Heart left ventricle (tissue), 16 donors: ENCODE measurements around the gene IGF1R. TPM values are rescaled to one million over a fixed set of nuclear protein-coding genes. Genes with fewer than 3 reads are reported as not detected.

ENCODE experiments used
- ATAC-seq, 4 donors: fragments of 200-7000 bp; cut with Tn5 transposase; one replicate each; pipeline ENCODE4 v1.9.1; 2020 to 2022; ENCODE audit warnings: moderate library complexity in 4 of 4, mild to moderate bottlenecking in 3 of 4, moderate number of reproducible peaks in 1 of 4
- DNase-seq, 5 donors: peaks; one replicate each; pipeline ENCODE4 v3.0.0-alpha.2; 2020
- H3K27ac ChIP-seq, 12 donors: fragments of 200-600 bp; sonication (generic) in 4 of 12; one replicate each; pipeline versions ENCODE4 v1.5.0 to v1.8.0; 2016 to 2022; ENCODE audit warnings: mild to moderate bottlenecking in 2 of 12
- H3K27me3 ChIP-seq, 9 donors: fragments of 200-600 bp; sonication (generic) in 2 of 9; one replicate each; pipeline versions ENCODE4 v1.5.1 to v1.8.0; 2016 to 2022; ENCODE audit warnings: mild to moderate bottlenecking in 3 of 9
- H3K36me3 ChIP-seq, 9 donors: fragments of 200-600 bp; sonication (generic) in 2 of 9; one replicate each; pipeline versions ENCODE4 v1.5.0 to v1.8.0; 2018 to 2022; ENCODE audit warnings: mild to moderate bottlenecking in 2 of 9
- H3K4me1 ChIP-seq, 12 donors: fragments of 200-600 bp; sonication (generic) in 4 of 12; one replicate each; pipeline versions ENCODE4 v1.5.0 to v1.8.0; 2016 to 2022; ENCODE audit warnings: mild to moderate bottlenecking in 3 of 12
- H3K4me3 ChIP-seq, 12 donors: fragments of 200-600 bp; sonication (generic) in 4 of 12; one replicate each; pipeline versions ENCODE4 v1.5.0 to v1.8.0; 2017 to 2022; ENCODE audit warnings: mild to moderate bottlenecking in 9 of 12, moderate library complexity in 4 of 12
- H3K9me3 ChIP-seq, 12 donors: fragments of 200-600 bp; sonication (generic) in 4 of 12; one replicate each; pipeline versions ENCODE4 v1.5.0 to v1.8.0; 2016 to 2022; ENCODE audit warnings: mild to moderate bottlenecking in 1 of 12
- CTCF ChIP-seq, 12 donors: fragments of 200-600 bp; sonication (generic) in 4 of 12; IDR thresholded peaks; one replicate each; pipeline versions ENCODE4 v1.5.0 to v1.8.0; 2018 to 2022; ENCODE audit warnings: antibody characterized with exemption in 12 of 12, mild to moderate bottlenecking in 5 of 12
- POLR2A ChIP-seq, 2 donors: fragments of 450-650 bp; IDR thresholded peaks; one replicate each; pipeline ENCODE4 v1.6.1; 2017; ENCODE audit warnings: antibody characterized with exemption in 2 of 2, mild to moderate bottlenecking in 2 of 2, moderate library complexity in 2 of 2
- WGBS, 4 donors: extraction: QIAGEN DNeasy Blood & Tissue Kit in 2 of 4; methylation state at CpG; one replicate each; pipeline versions ENCODE4 v1.1.5 to v1.1.7; 2013 to 2018; 5-methylcytosine and 5-hydroxymethylcytosine counted together
- intact Hi-C, 10 donors: fragments of 100-400 bp; cut with DNase I; formaldehyde crosslinking; loops; one replicate each; pipeline versions ENCODE4 v1.11.1 to v1.14.2; 2022
- polyA plus RNA-seq, 2 donors: library from polyadenylated mRNA; stranded (reverse); fragments of 200-250 nt; gene quantifications; one replicate each; pipeline ENCODE4 v1.2.3, GENCODE V29; 2013
- total RNA-seq, 9 donors: library from RNA; depleted of rRNA in 2 of 9; stranded (reverse); fragments of >200 nt in 2 of 9; fragmentation: NEBNext Ultra II Directional in 3 of 9; extraction: Animal tissue kit (Norgen Biotek cat#: 25700) in 3 of 9; gene quantifications; one replicate each; pipeline versions ENCODE4 v1.1.0 to v1.2.4, GENCODE V29; 2016 to 2023
- donor health status: ischemic (EF 13 %, LVEDD 7.1; RV severe dilation, severe dysfunction).
- donor health status: healthy with polysubstance abuse.
- donor health status: DM: no; HTN: yes; CAD: no.
- donor health status: DM: no; HTN: no; CAD: no.
- donor health status: ischemic (EF 25% LVEDD 6.9; RV normal size, moderate dysfunction).
- donor health status: ischemic (EF 25% LVEDD 5.7; RV mildly dilated, moderate dysfunction).
- donor health status: healthy.
- donor health status: DM: yes; HTN: yes; CAD: no.
- donor health status: ischemic (EF 35%, LVEDD 5.7; RV mildly dilated, moderate dysfunction).
- donor health status: nonischemic (EF 11% LVEDD 7.7; RV severe dilation, severe dysfunction).
- donor health status: DM: yes; HTN: yes; CAD: no.
- donor health status: PGD.
- donor health status: ischemic (EF 29% LVEDD 5.4; RV normal size, mild dysfunction).
- donor health status: nonischemic (EF 23%, LVEDD 6.1; RV moderate dilation, normal function).

The IGF1R gene
- total and polyA plus RNA-seq, 11 donors, result 7.4 to 93.1 (median 40.5) TPM

GRCh38 chr15:98935736-98936135, 287.4 kb downstream of the IGF1R start:
- H3K27me3 ChIP-seq, result no peaks in the 10 kb centered on the region
- H3K4me1 ChIP-seq, result no peaks in the 10 kb centered on the region
- H3K4me3 ChIP-seq, result no peak overlapping the region
- DNase-seq, result no peak
- H3K36me3 ChIP-seq, result peaks cover 0 to 100% (median 72%) of the 10 kb centered on the region in 9 donors
- TF ChIP-seq CTCF (IDR thresholded peaks at IDR 0.05) (no peak), POLR2A (IDR thresholded peaks at IDR 0.05) (no peak)
- intact Hi-C loops, result loop anchor here in 1 of 10 donors (10.0 kb wide), 1 partner anchor 61 kb away; no protein-coding TSS in a partner anchor
- no peaks in the 10 kb centered on the region for H3K9me3 ChIP-seq
- no peak for ATAC-seq
- WGBS, 4 donors, result 56 to 80% (median 78%) methylated on average over 12 of the region's 12 CpGs
- H3K27ac ChIP-seq, result no peak overlapping the region

GRCh38 chr15:98937413-98938104, 289.2 kb downstream of the IGF1R start:
- DNase-seq (no peak), ATAC-seq (no peak)
- Histone ChIP-seq H3K27ac (no peak overlapping the region), H3K27me3 (no peaks in the 10 kb centered on the region), H3K4me3 (no peak overlapping the region), H3K4me1 (peaks cover 0 to 3% (median 0%) of the 10 kb centered on the region in 12 donors), H3K36me3 (peaks cover 0 to 100% (median 63%) of the 10 kb centered on the region in 9 donors), H3K9me3 (no peaks in the 10 kb centered on the region)
- TF ChIP-seq POLR2A (IDR thresholded peaks at IDR 0.05), result no peak
- WGBS, 4 donors, result 92 to 97% (median 95%) methylated on average over 7 of the region's 7 CpGs
- intact Hi-C loops, result loop anchor here in 1 of 10 donors (10.0 kb wide), 1 partner anchor 63 kb away; no protein-coding TSS in a partner anchor

GRCh38 chr15:98938105-98938417, 289.7 kb downstream of the IGF1R start:
- 87 to 93% (median 90%) methylated on average over 4 of the region's 4 CpGs for WGBS, 4 donors
- H3K36me3 ChIP-seq, result peaks cover 0 to 100% (median 66%) of the 10 kb centered on the region in 9 donors

GRCh38 chr15:98938799-98939198, 290.5 kb downstream of the IGF1R start:
- ATAC-seq (no peak), DNase-seq (no peak)
- Histone ChIP-seq H3K9me3 (no peaks in the 10 kb centered on the region), H3K27ac (no peak overlapping the region), H3K4me1 (peaks cover 0 to 14% (median 8%) of the 10 kb centered on the region in 12 donors), H3K36me3 (peaks cover 0 to 100% (median 65%) of the 10 kb centered on the region in 9 donors), H3K4me3 (no peak overlapping the region), H3K27me3 (no peaks in the 10 kb centered on the region)
- TF ChIP-seq POLR2A (IDR thresholded peaks at IDR 0.05), result no peak
- no peak for TF ChIP-seq CTCF (IDR thresholded peaks at IDR 0.05)
- 92 to 97% (median 95%) methylated on average over 5 of the region's 5 CpGs for WGBS, 4 donors
- intact Hi-C loops, result loop anchor here in 1 of 10 donors (10.0 kb wide), 1 partner anchor 64 kb away; no protein-coding TSS in a partner anchor

More at GRCh38 chr15:98938105-98938417, 289.7 kb downstream of the IGF1R start:
- Histone ChIP-seq H3K4me3 (no peak overlapping the region), H3K27ac (no peak overlapping the region), H3K9me3 (no peaks in the 10 kb centered on the region), H3K4me1 (peaks cover 0 to 8% (median 4%) of the 10 kb centered on the region in 12 donors), H3K27me3 (no peaks in the 10 kb centered on the region)
- DNase-seq, result no peak
- TF ChIP-seq POLR2A (IDR thresholded peaks at IDR 0.05), result no peak
- no peak for TF ChIP-seq CTCF (IDR thresholded peaks at IDR 0.05)
- no peak for ATAC-seq
- intact Hi-C loops, result loop anchor here in 1 of 10 donors (10.0 kb wide), 1 partner anchor 63 kb away; no protein-coding TSS in a partner anchor
